Activated T-helper 1 cell treated with anti-CD3 and anti-CD28 coated beads, Interleukin-12 subunit alpha, Interleukin-12 subunit beta, Interleukin-2, Interleukin-4 antibody, amounts not matched to agents 30 ng/mL and 10 ng/mL and 1 ng/mL, durations not matched to agents 14 hours and 24 hours and 36 hours (primary cell): ENCODE data around the gene CGB5. TPM values are rescaled to one million over a fixed set of nuclear protein-coding genes. Genes with fewer than 3 reads are reported as not detected.
"Not testable (repeated sequence)": the region's sequence is repeated elsewhere in the genome, so short reads cannot be mapped to it uniquely, and the experiment has no call there.

Experiments used
- DNase-seq: peaks from one replicate; pipeline ENCODE4 v3.0.0; 2021; ENCODE audit warnings: low spot score
- H3K27ac Mint-ChIP-seq: one replicate; pipeline ENCODE4 v1.8.0; 2021; ENCODE audit warnings: mild to moderate bottlenecking, mixed read lengths
- H3K27me3 Mint-ChIP-seq: one replicate; pipeline ENCODE4 v1.8.0; 2022; ENCODE audit warnings: mild to moderate bottlenecking, moderate library complexity, mixed read lengths; ENCODE audit not compliant: insufficient read depth
- H3K36me3 Mint-ChIP-seq: one replicate; pipeline ENCODE4 v1.8.0; 2021; ENCODE audit warnings: low read depth, mixed read lengths
- H3K4me1 Mint-ChIP-seq: one replicate; pipeline ENCODE4 v1.8.0; 2021; ENCODE audit warnings: low read depth, mixed read lengths
- H3K4me3 Mint-ChIP-seq: one replicate; pipeline ENCODE4 v1.8.0; 2021; ENCODE audit warnings: mild to moderate bottlenecking, moderate library complexity, mixed read lengths
- H3K9me3 Mint-ChIP-seq: one replicate; pipeline ENCODE4 v1.8.0; 2021; ENCODE audit warnings: mixed read lengths
- intact Hi-C: fragments of 100-400 bp; cut with micrococcal nuclease; formaldehyde crosslinking; loops from one replicate; pipeline ENCODE4 v1.15.1; 2024
- total RNA-seq: library from RNA; stranded (reverse); gene quantifications from 2 replicates; pipeline ENCODE4 v1.2.3, GENCODE V29; 2022

Gene CGB5
- total RNA-seq, 1 donor from 2014 or later, result not detected

DNA sequence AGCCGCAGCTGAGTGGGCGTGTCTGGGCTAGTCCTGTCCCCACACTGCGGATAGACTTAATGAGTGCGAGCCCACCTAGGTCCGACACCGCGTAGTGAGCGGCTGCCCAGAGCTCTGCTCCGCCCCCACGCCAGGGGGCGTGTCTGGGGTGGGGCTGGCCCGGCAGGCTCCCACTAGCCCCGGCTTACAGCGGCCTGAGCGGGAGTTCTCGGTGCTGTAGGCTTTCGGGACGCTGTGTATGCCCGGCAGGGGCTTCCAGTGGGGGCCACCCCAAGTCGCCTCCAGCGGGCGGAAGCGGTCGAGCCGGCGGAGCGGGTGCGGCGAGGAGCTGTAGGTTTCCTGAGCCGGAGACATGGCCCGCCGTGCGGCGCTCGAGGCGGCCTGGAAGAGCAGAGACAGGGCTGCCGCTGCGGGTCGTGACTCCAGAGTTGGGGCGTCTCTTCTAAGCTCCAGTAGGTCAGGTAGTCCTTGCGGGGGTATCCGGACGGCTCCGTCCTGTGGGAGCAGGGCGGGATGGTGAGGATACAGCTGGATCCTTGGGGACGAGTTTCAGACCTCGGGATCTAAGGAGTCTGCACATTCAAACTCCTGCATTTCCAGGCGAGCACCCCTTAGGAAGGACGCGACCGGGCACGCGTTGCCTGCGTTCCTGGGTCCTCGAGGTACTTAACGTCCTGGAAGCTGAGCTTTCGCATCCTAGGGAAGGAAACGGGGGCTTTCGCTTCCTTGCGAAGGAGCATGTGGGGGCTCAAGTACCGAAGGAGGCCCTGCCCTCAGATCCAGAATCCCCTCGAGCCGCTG lies 12.7 kb downstream of the CGB5 start:
- Mint-ChIP-seq H3K27ac (no peak overlapping the region), H3K36me3 (no peaks in the 10 kb centered on the region), H3K9me3 (no peaks in the 10 kb centered on the region), H3K4me3 (peak overlapping the region; percentile 73), H3K4me1 (peaks cover 18% of the 10 kb centered on the region), H3K27me3 (peaks cover 44% of the 10 kb centered on the region)
- peak; percentile 49 for DNase-seq
- intact Hi-C loops, result loop anchor here (2.0 kb wide), 1 partner anchor 38 kb away; no protein-coding TSS in a partner anchor

- not testable (repeated sequence) for H3K9me3 Mint-ChIP-seq, DNase-seq, H3K27ac Mint-ChIP-seq, H3K36me3 Mint-ChIP-seq
- peaks cover 44% of the 10 kb centered on the region for H3K27me3 Mint-ChIP-seq
- intact Hi-C loops, result loop anchor here (2.0 kb wide), 1 partner anchor 38 kb away; no protein-coding TSS in a partner anchor
- H3K4me1 Mint-ChIP-seq, result peaks cover 18% of the 10 kb centered on the region
- H3K4me3 Mint-ChIP-seq, result peak overlapping the region; percentile 73
These were observed 13.4 kb downstream of the CGB5 start for GRCh38 chr19:49056902-49057596.

GRCh38 chr19:49057636-49058234 lies 14.1 kb downstream of the CGB5 start, which contains the start of gene CGB7:
TSS of gene CGB7 (minus strand) at chr19:49057749. CDS start at chr19:49055375, 2,374 bp downstream.
- DNase-seq, result no peak
- Mint-ChIP-seq H3K27me3 (peaks cover 44% of the 10 kb centered on the region), H3K36me3 (no peaks in the 10 kb centered on the region), H3K4me3 (peak within 1 kb of the TSS; percentile 73), H3K27ac (no peak within 1 kb of the TSS), H3K9me3 (no peaks in the 10 kb centered on the region), H3K4me1 (peaks cover 18% of the 10 kb centered on the region)
- intact Hi-C loops, result loop anchor here (2.0 kb wide), 1 partner anchor 39 kb away; no protein-coding TSS in a partner anchor

DNA sequence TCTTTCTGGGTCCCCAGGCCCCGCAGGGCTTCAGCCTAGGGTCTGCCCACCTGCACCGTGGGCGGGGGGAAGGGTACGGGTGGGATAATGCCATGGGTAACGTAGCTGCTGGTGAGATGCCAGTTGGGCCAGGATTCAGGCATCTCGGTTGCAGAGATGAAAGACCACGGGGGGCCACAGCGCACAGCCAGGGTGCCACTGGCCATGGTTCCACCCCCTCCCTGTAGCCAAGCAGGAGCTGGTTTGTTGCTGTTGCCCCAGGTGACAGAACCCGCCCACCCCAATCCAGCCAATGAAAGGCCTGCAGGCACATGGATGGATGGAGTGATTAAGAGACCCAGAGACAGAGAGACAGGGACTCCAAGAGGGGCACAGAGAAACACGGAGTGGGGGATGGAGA lies 14.9 kb downstream of the CGB5 start:
- H3K27me3 Mint-ChIP-seq, result peaks cover 47% of the 10 kb centered on the region
- H3K4me1 Mint-ChIP-seq, result peaks cover 18% of the 10 kb centered on the region
- H3K27ac Mint-ChIP-seq, result no peak overlapping the region
- no peak overlapping the region for H3K4me3 Mint-ChIP-seq
- intact Hi-C loops, result no loop called here
- H3K9me3 Mint-ChIP-seq, result no peaks in the 10 kb centered on the region
- H3K36me3 Mint-ChIP-seq, result no peaks in the 10 kb centered on the region
- DNase-seq, result no peak

GRCh38 chr19:49059053-49059452 lies 15.4 kb downstream of the CGB5 start:
- no peaks in the 10 kb centered on the region for H3K9me3 Mint-ChIP-seq
- peaks cover 50% of the 10 kb centered on the region for H3K27me3 Mint-ChIP-seq
- intact Hi-C loops, result no loop called here
- no peaks in the 10 kb centered on the region for H3K36me3 Mint-ChIP-seq
- H3K27ac Mint-ChIP-seq, result no peak overlapping the region
- DNase-seq, result no peak
- H3K4me1 Mint-ChIP-seq, result peaks cover 18% of the 10 kb centered on the region
- no peak overlapping the region for H3K4me3 Mint-ChIP-seq

DNA sequence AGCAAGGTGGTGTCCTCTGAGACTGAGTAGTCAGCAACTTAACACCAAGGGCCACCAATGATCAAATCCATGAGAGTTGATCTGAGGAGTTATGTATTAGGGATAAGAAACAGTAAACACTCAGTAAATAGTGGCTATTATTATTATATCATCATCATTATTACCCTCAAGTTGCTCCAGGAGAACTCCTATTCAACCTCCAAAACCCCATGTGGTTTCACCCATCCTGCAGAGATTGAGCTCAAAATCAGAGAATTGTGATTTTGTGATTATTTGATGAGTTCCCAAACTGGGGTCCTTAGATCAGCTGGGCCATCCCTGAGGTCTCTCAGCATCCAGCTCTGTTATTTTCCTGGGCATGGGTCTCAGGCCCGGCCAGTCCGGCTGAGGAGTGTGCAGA lies 17.4 kb downstream of the CGB5 start:
- intact Hi-C loops, result no loop called here
- H3K4me3 Mint-ChIP-seq, result no peak overlapping the region
- H3K27me3 Mint-ChIP-seq, result peaks cover 63% of the 10 kb centered on the region
- H3K9me3 Mint-ChIP-seq, result no peaks in the 10 kb centered on the region
- no peak overlapping the region for H3K27ac Mint-ChIP-seq
- no peaks in the 10 kb centered on the region for H3K36me3 Mint-ChIP-seq
- no peak for DNase-seq
- H3K4me1 Mint-ChIP-seq, result peaks cover 18% of the 10 kb centered on the region

DNA sequence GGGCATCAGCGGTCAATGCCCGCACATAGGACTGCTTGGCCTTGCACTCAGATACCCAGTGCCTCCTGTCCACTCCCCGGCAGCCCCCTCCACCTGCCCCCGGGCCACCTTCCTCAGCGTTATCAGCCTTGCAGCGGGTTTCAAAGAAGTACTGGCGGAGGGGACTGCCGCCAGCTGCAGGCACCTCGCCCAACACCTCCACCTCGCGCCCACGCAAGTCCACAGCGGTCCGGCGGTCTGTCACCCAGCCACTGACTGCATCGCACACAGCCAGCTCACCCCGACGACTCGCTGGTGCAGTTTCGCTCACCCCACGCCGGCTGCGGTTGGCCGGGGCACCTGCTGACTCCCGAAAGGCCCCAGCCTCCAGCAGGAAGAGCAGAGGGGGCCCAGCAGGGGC lies 17.8 kb downstream of the CGB5 start:
- Mint-ChIP-seq H3K9me3 (no peaks in the 10 kb centered on the region), H3K4me3 (no peak overlapping the region), H3K4me1 (peaks cover 17% of the 10 kb centered on the region), H3K27me3 (peaks cover 63% of the 10 kb centered on the region), H3K36me3 (no peaks in the 10 kb centered on the region), H3K27ac (no peak overlapping the region)
- intact Hi-C loops, result no loop called here
- no peak for DNase-seq

GRCh38 chr19:49064029-49064629 lies 20.5 kb downstream of the CGB5 start:
- Mint-ChIP-seq H3K27me3 (peaks cover 62% of the 10 kb centered on the region), H3K4me3 (no peak overlapping the region)

DNA sequence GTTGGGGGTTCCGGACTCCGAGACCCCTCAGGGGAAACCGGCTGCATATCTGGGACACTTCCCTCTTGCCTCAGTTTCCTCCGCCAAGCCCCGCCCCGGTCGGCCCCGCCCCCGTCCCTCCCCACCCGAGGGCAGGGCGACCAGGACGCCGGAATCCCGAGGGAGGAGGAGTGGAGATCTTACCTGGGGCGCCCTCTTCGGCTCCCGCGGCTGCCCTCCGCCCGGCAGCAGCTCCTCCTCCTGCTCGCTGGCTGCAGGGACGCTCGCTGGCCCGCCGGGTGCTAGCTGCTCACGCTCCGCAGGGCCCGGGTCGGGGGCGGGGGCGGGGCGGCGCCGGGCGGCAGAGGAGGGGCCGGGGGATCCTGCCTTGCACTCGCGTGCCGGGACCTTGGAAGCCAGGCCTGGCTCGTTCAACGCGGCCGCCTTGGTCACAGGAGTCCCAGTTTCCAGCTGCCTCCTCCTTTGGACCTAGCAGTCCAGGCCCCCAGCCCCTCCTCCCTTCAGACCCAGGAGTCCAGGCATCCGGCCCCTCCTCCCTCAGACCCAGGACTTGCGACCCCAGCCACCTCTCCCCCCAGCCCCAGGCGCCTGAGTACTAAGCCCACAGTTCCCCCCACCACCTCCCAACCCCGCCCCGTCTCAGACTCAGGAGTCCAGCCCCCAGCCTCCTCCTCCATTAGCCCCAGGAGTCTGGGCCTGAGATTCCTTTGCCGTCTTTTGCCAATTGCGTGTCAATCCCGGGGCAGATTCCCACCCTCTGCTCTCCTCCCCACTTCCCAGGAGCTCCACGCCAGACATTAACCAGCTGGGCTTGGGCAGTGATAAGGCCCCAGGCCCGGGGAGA lies 21.3 kb downstream of the CGB5 start, which contains the start of gene NTF4:
Gene NTF4 (minus strand): TSS at position 51 of the 844 bp plus-strand sequence. CDS start 2,821 bp downstream, outside the sequence.
- no peaks in the 10 kb centered on the region for H3K36me3 Mint-ChIP-seq
- H3K4me1 Mint-ChIP-seq, result no peaks in the 10 kb centered on the region
- peak within 1 kb of the TSS; percentile 10 for H3K27ac Mint-ChIP-seq
- peaks cover 62% of the 10 kb centered on the region for H3K27me3 Mint-ChIP-seq
- intact Hi-C loops, result no loop called here
- DNase-seq, result no peak
- peak within 1 kb of the TSS; percentile 13 for H3K4me3 Mint-ChIP-seq
- no peaks in the 10 kb centered on the region for H3K9me3 Mint-ChIP-seq

More at GRCh38 chr19:49064029-49064629, 20.5 kb downstream of the CGB5 start:
- Mint-ChIP-seq H3K27ac (no peak overlapping the region), H3K36me3 (no peaks in the 10 kb centered on the region), H3K9me3 (no peaks in the 10 kb centered on the region), H3K4me1 (no peaks in the 10 kb centered on the region)
- intact Hi-C loops, result no loop called here
- DNase-seq, result no peak

GRCh38 chr19:49065905-49066512 lies 22.4 kb downstream of the CGB5 start:
- Mint-ChIP-seq H3K27me3 (peaks cover 63% of the 10 kb centered on the region), H3K4me3 (no peak overlapping the region)
- DNase-seq, result no peak

GRCh38 chr19:49067554-49067953 lies 23.9 kb downstream of the CGB5 start:
- no peak overlapping the region for H3K27ac Mint-ChIP-seq
- H3K4me3 Mint-ChIP-seq, result no peak overlapping the region
- peaks cover 69% of the 10 kb centered on the region for H3K27me3 Mint-ChIP-seq
- intact Hi-C loops, result no loop called here
- no peaks in the 10 kb centered on the region for H3K4me1 Mint-ChIP-seq
- H3K36me3 Mint-ChIP-seq, result no peaks in the 10 kb centered on the region
- H3K9me3 Mint-ChIP-seq, result no peaks in the 10 kb centered on the region
- DNase-seq, result no peak

More at GRCh38 chr19:49065905-49066512, 22.4 kb downstream of the CGB5 start:
- H3K27ac Mint-ChIP-seq, result no peak overlapping the region
- H3K9me3 Mint-ChIP-seq, result no peaks in the 10 kb centered on the region
- intact Hi-C loops, result no loop called here
- H3K36me3 Mint-ChIP-seq, result no peaks in the 10 kb centered on the region
- no peaks in the 10 kb centered on the region for H3K4me1 Mint-ChIP-seq
